H9 (cell line): ENCODE measurements around the gene SPACA5. TPM values are rescaled to one million over a fixed set of nuclear protein-coding genes. Genes with fewer than 3 reads are reported as not detected.
"Not testable (repeated sequence)": the region's sequence is repeated elsewhere in the genome, so short reads cannot be mapped to it uniquely, and the experiment has no call there.

Experiments
- DNase-seq: peaks from one replicate; pipeline ENCODE4 v3.0.0-alpha.2; 2017
- H2AFZ ChIP-seq: one replicate; pipeline ENCODE4 v1.6.1; 2013; ENCODE audit warnings: mild to moderate bottlenecking, low read length, control low read depth, moderate library complexity
- H2AK5ac ChIP-seq: 2 replicates; pipeline ENCODE4 v1.6.1; 2013; ENCODE audit warnings: low read length, control low read depth, mixed read lengths; ENCODE audit not compliant: insufficient read length
- H2BK120ac ChIP-seq: one replicate; pipeline ENCODE4 v1.6.1; 2013; ENCODE audit warnings: low read depth, mild to moderate bottlenecking, low read length, control low read depth, inconsistent platforms; ENCODE audit not compliant: poor library complexity, severe bottlenecking
- H2BK12ac ChIP-seq: 2 replicates; pipeline ENCODE4 v1.6.1; 2013; ENCODE audit warnings: low read length, control low read depth, mixed read lengths, low read depth; ENCODE audit not compliant: insufficient read length
- H2BK15ac ChIP-seq: 2 replicates; pipeline ENCODE4 v1.6.1; 2013; ENCODE audit warnings: low read depth, low read length, control low read depth
- H2BK20ac ChIP-seq: one replicate; pipeline ENCODE4 v1.6.1; 2013; ENCODE audit warnings: low read depth, mild to moderate bottlenecking, low read length, control low read depth, inconsistent platforms; ENCODE audit not compliant: poor library complexity, severe bottlenecking
- H2BK5ac ChIP-seq: 2 replicates; pipeline ENCODE4 v1.6.1; 2013; ENCODE audit warnings: low read length, control low read depth, mixed read lengths; ENCODE audit not compliant: insufficient read length
- H3K14ac ChIP-seq: 2 replicates; pipeline ENCODE4 v1.6.1; 2013; ENCODE audit warnings: low read length, control low read depth; ENCODE audit not compliant: insufficient read depth
- H3K18ac ChIP-seq: 2 replicates; pipeline ENCODE4 v1.6.1; 2013; ENCODE audit warnings: low read depth, mild to moderate bottlenecking, mixed read lengths, low read length, control low read depth; ENCODE audit not compliant: insufficient read length
- H3K23ac ChIP-seq: 2 replicates; pipeline ENCODE4 v1.6.1; 2013; ENCODE audit warnings: low read length, control low read depth, mixed read lengths, low read depth; ENCODE audit not compliant: insufficient read length
- H3K23me2 ChIP-seq: 2 replicates; pipeline ENCODE4 v1.6.1; 2013; ENCODE audit warnings: low read depth, mild to moderate bottlenecking, mixed read lengths, low read length, control low read depth; ENCODE audit not compliant: insufficient read length, poor library complexity, severe bottlenecking
- H3K27ac ChIP-seq: 2 replicates; pipeline ENCODE4 v1.5.1; 2013; ENCODE audit warnings: low read length, control low read depth, mixed read lengths, low read depth; ENCODE audit not compliant: insufficient read length
- H3K27me3 ChIP-seq: 2 replicates; pipeline ENCODE4 v1.6.1; 2013; ENCODE audit warnings: low read length, control low read depth, inconsistent platforms; ENCODE audit not compliant: insufficient read depth
- H3K4ac ChIP-seq: 2 replicates; pipeline ENCODE4 v1.6.1; 2013; ENCODE audit warnings: low read depth, mild to moderate bottlenecking, control low read depth, inconsistent platforms, low read length, moderate library complexity
- H3K4me1 ChIP-seq: 2 replicates; pipeline ENCODE4 v1.6.1; 2013; ENCODE audit warnings: low read length, control low read depth, inconsistent platforms; ENCODE audit not compliant: insufficient read depth
- H3K4me2 ChIP-seq: 2 replicates; pipeline ENCODE4 v1.6.1; 2013; ENCODE audit warnings: low read length, control low read depth, mixed read lengths; ENCODE audit not compliant: insufficient read length, insufficient read depth
- H3K56ac ChIP-seq: 2 replicates; pipeline ENCODE4 v1.6.1; 2013; ENCODE audit warnings: low read depth, mild to moderate bottlenecking, mixed read lengths, low read length, control low read depth; ENCODE audit not compliant: insufficient read length
- H3K79me1 ChIP-seq: 2 replicates; pipeline ENCODE4 v1.6.1; 2013; ENCODE audit warnings: low read depth, mild to moderate bottlenecking, moderate library complexity, low read length, control low read depth, inconsistent platforms; ENCODE audit not compliant: insufficient read depth, poor library complexity, severe bottlenecking
- H3K79me2 ChIP-seq: 2 replicates; pipeline ENCODE4 v1.6.1; 2013; ENCODE audit warnings: low read length, control low read depth, inconsistent platforms; ENCODE audit not compliant: insufficient read depth
- H3K9ac ChIP-seq: 2 replicates; pipeline ENCODE4 v1.6.1; 2013; ENCODE audit warnings: low read length, control low read depth, mixed read lengths; ENCODE audit not compliant: insufficient read length; ENCODE audit errors: extremely low read depth
- H3K9me3 ChIP-seq: one replicate; pipeline ENCODE4 v1.6.1; 2013; ENCODE audit warnings: low read depth, low read length, inconsistent platforms; ENCODE audit not compliant: control insufficient read depth
- H3T11ph ChIP-seq: one replicate; pipeline ENCODE4 v1.6.1; 2013; ENCODE audit warnings: mild to moderate bottlenecking, low read length, control low read depth, inconsistent platforms
- H4K20me1 ChIP-seq: one replicate; pipeline ENCODE4 v1.6.1; 2013; ENCODE audit not compliant: control insufficient read depth, insufficient read length, insufficient read depth
- H4K5ac ChIP-seq: 2 replicates; pipeline ENCODE4 v1.6.1; 2013; ENCODE audit warnings: low read depth, mild to moderate bottlenecking, mixed read lengths, low read length, control low read depth; ENCODE audit not compliant: insufficient read length
- H4K8ac ChIP-seq: replicated peaks from 2 replicates; pipeline ENCODE4 v1.6.1; 2013; ENCODE audit warnings: low read length, control low read depth, mixed read lengths, low read depth; ENCODE audit not compliant: insufficient read length
- H4K91ac ChIP-seq: 2 replicates; pipeline ENCODE4 v1.6.1; 2013; ENCODE audit warnings: low read depth, mild to moderate bottlenecking, moderate library complexity, mixed read lengths, low read length, control low read depth; ENCODE audit not compliant: insufficient read length
- H3K27ac Mint-ChIP-seq, 3 experiments: 2 replicates in 2 of 3; 3 replicates in 1 of 3; pipeline ENCODE4 v1.8.0; 2020 to 2021; ENCODE audit warnings: mixed read lengths in 3 of 3, mild to moderate bottlenecking in 1 of 3, moderate library complexity in 1 of 3
- H3K27me3 Mint-ChIP-seq: 2 replicates; pipeline ENCODE4 v1.8.0; 2021; ENCODE audit warnings: low read depth, mild to moderate bottlenecking, moderate library complexity, mixed read lengths
- H3K36me3 Mint-ChIP-seq, 3 experiments: 2 replicates in 2 of 3; 3 replicates in 1 of 3; pipeline ENCODE4 v1.8.0; 2020 to 2021; ENCODE audit warnings: low read depth in 3 of 3, mixed read lengths in 3 of 3; ENCODE audit not compliant: insufficient read depth in 1 of 3
- H3K4me1 Mint-ChIP-seq, 2 experiments: 2 replicates each; pipeline ENCODE4 v1.8.0; 2020; ENCODE audit warnings: mixed read lengths in 2 of 2
- H3K4me3 Mint-ChIP-seq, 2 experiments: 2 replicates in 1 of 2; 3 replicates in 1 of 2; pipeline ENCODE4 v1.8.0; 2020 to 2021; ENCODE audit warnings: mild to moderate bottlenecking in 2 of 2, mixed read lengths in 2 of 2, moderate library complexity in 1 of 2
- H3K9me3 Mint-ChIP-seq, 2 experiments: 2 replicates in 1 of 2; 3 replicates in 1 of 2; pipeline ENCODE4 v1.8.0; 2020; ENCODE audit warnings: mild to moderate bottlenecking in 2 of 2, mixed read lengths in 2 of 2, moderate library complexity in 1 of 2
- WGBS: extraction: QIAGEN DNeasy Blood & Tissue Kit; methylation state at CpG from one replicate; pipeline ENCODE4 v1.1.7; 2013; ENCODE audit warnings: missing lambda C conversion rate, low lambda C conversion rate, mixed read lengths; ENCODE audit not compliant: insufficient read length; ENCODE audit errors: extremely low coverage; 5-methylcytosine and 5-hydroxymethylcytosine counted together
- long read RNA-seq: library from polyadenylated mRNA; unstranded; transcript quantifications from one replicate; pipeline ENCODE4 v2.0.0, GENCODE V29; 2020
- total RNA-seq: library from RNA; stranded (reverse); gene quantifications from 2 replicates; pipeline ENCODE4 v1.2.1, GENCODE V29; 2021

The SPACA5 gene
- total RNA-seq: not detected in 2 replicates
- long read RNA-seq: 0 reads

GRCh38 chrX:48006688-48007087 lies at the start of gene SPACA5:
Gene SPACA5, plus strand, starts transcription at chrX:48006988. Its CDS starts 815 bp downstream, at chrX:48007803.
- H3K9me3 Mint-ChIP-seq: peaks cover 22 to 25% of the 10 kb centered on the region in 2 experiments
- not testable (repeated sequence) for H3K79me1 ChIP-seq, H3K23me2 ChIP-seq, H4K20me1 ChIP-seq, H3K27ac ChIP-seq, H3K18ac ChIP-seq, H2BK120ac ChIP-seq, H3K9ac ChIP-seq, H3K9me3 ChIP-seq, H3K27ac Mint-ChIP-seq, H3K4me1 ChIP-seq, H3K27me3 Mint-ChIP-seq, H2AK5ac ChIP-seq, H2AFZ ChIP-seq, H2BK20ac ChIP-seq, H2BK5ac ChIP-seq, H4K8ac ChIP-seq, H4K5ac ChIP-seq, H3K4ac ChIP-seq, H3K14ac ChIP-seq, H3K56ac ChIP-seq, H3K4me2 ChIP-seq, H3K79me2 ChIP-seq, H3T11ph ChIP-seq, H4K91ac ChIP-seq, H3K4me3 Mint-ChIP-seq, H3K27me3 ChIP-seq, H2BK12ac ChIP-seq, H3K36me3 Mint-ChIP-seq, H3K23ac ChIP-seq, H3K4me1 Mint-ChIP-seq, DNase-seq, H2BK15ac ChIP-seq
- no CpG with 5 or more reads among the region's 8 CpGs for WGBS

- not testable (repeated sequence) for H3K14ac ChIP-seq, H4K91ac ChIP-seq, H2BK20ac ChIP-seq, H3K79me2 ChIP-seq, H3K23me2 ChIP-seq, H4K20me1 ChIP-seq, H4K8ac ChIP-seq, H3K27ac ChIP-seq, H2BK12ac ChIP-seq, H3T11ph ChIP-seq, H2BK5ac ChIP-seq, H3K27me3 ChIP-seq, H3K56ac ChIP-seq, H4K5ac ChIP-seq, H3K27me3 Mint-ChIP-seq, H2BK15ac ChIP-seq, H3K9ac ChIP-seq, H2BK120ac ChIP-seq, H3K23ac ChIP-seq, DNase-seq, H3K27ac Mint-ChIP-seq, H3K4me3 Mint-ChIP-seq, H2AFZ ChIP-seq, H3K79me1 ChIP-seq, H2AK5ac ChIP-seq, H3K4me2 ChIP-seq, H3K18ac ChIP-seq, H3K4ac ChIP-seq, H3K4me1 ChIP-seq
- Mint-ChIP-seq H3K4me1 (peaks cover 4 to 10% of the 10 kb centered on the region in 2 experiments; a peak in 2 of 4 replicates), H3K36me3 (peaks cover 16 to 26% (median 18%) of the 10 kb centered on the region in 3 experiments; a peak in 6 of 7 replicates), H3K9me3 (peaks cover 68 to 73% of the 10 kb centered on the region in 2 experiments)
- peaks cover 41% of the 10 kb centered on the region for H3K9me3 ChIP-seq
- no CpG with 5 or more reads among the region's 4 CpGs for WGBS
Measured at GRCh38 chrX:47958206-47958605, 48.6 kb upstream of the SPACA5 start.
